ENCODE results near the gene SNX9.

The SNX9 gene

GRCh38 chr6:157879873-157880254 is 56.8 kb downstream of the SNX9 start:
- ChIA-PET CTCF (interaction anchor here (0.9 to 8.2 kb wide), 2 partner anchors 51 to 119 kb away, joined by 3 to 143 read pairs; no protein-coding TSS in a partner anchor), POLR2A (no interaction called here)
- H3K4me1 ChIP-seq (ENCODE audit: control insufficient read depth, insufficient read depth, low read length), result no peaks in the 10 kb centered on the region
- no peaks in the 10 kb centered on the region for H3K9me3 ChIP-seq (ENCODE audit: control insufficient read depth, insufficient read depth, low read depth, low read length)
- H3K4me3 ChIP-seq (ENCODE audit: low read depth, low read length), result no peak overlapping the region
- H3K36me3 ChIP-seq (ENCODE audit: control insufficient read depth in 2 of 2, insufficient read depth in 1 of 2, low read length in 2 of 2), result peaks cover 22 to 50% of the 10 kb centered on the region in 2 experiments
- TF ChIP-seq ZNF707 (tag by site-specific recombination; IDR thresholded peaks at IDR 0.05), result no peak
- 0 out of 2 replicates have a peak, but pooled peaks have one; percentile 2 for TF ChIP-seq PRDM6 (tag by site-specific recombination; IDR thresholded peaks at IDR 0.05)
- no peak for TF ChIP-seq OSR2 (tag by site-specific recombination; IDR thresholded peaks at IDR 0.05)
- no peak for TF ChIP-seq ZNF280C (tag by site-specific recombination; IDR thresholded peaks at IDR 0.05)
- no peak for TF ChIP-seq ZNF223 (tag by site-specific recombination; IDR thresholded peaks at IDR 0.05)
- no peak for TF ChIP-seq HOXA7 (CRISPR knock-in tag; IDR thresholded peaks at IDR 0.05; ENCODE audit: borderline replicate concordance)
- TF ChIP-seq ZNF530 (tag by site-specific recombination; IDR thresholded peaks at IDR 0.05; ENCODE audit: low read depth), result no peak
- H3K27ac ChIP-seq (ENCODE audit: extremely low read depth, low read depth, low read length), result no peak overlapping the region

GRCh38 chr6:157880534-157880933 is 57.5 kb downstream of the SNX9 start:
- TF ChIP-seq REPIN1 (tag by site-specific recombination; IDR thresholded peaks at IDR 0.05; ENCODE audit: low read depth) (no peak), PRDM1 (tag by site-specific recombination; IDR thresholded peaks at IDR 0.05) (peak; percentile 10; the same call in 1 of the 2 replicates), KLF7 (tag by site-specific recombination; IDR thresholded peaks at IDR 0.05; ENCODE audit: borderline replicate concordance) (no peak), ZNF488 (tag by site-specific recombination; IDR thresholded peaks at IDR 0.05) (no peak)
- no peak overlapping the region for H3K4me3 ChIP-seq (ENCODE audit: low read depth, low read length)
- H3K36me3 ChIP-seq (ENCODE audit: control insufficient read depth in 2 of 2, insufficient read depth in 1 of 2, low read length in 2 of 2), result peaks cover 18 to 45% of the 10 kb centered on the region in 2 experiments
- no peaks in the 10 kb centered on the region for H3K4me1 ChIP-seq (ENCODE audit: control insufficient read depth, insufficient read depth, low read length)
- H3K27ac ChIP-seq (ENCODE audit: extremely low read depth, low read depth, low read length), result no peak overlapping the region
- H3K9me3 ChIP-seq (ENCODE audit: control insufficient read depth, insufficient read depth, low read depth, low read length), result no peaks in the 10 kb centered on the region
- ChIA-PET POLR2A (no interaction called here), CTCF (interaction anchor here (0.6 to 8.2 kb wide), 3 partner anchors 120 to 192 kb away, joined by 3 to 143 read pairs (median 5); no protein-coding TSS in a partner anchor)

- Histone ChIP-seq H3K36me3 (ENCODE audit: control insufficient read depth in 2 of 2, insufficient read depth in 1 of 2, low read length in 2 of 2) (peaks cover 10 to 46% of the 10 kb centered on the region in 2 experiments), H3K4me3 (ENCODE audit: low read depth, low read length) (no peak overlapping the region), H3K9me3 (ENCODE audit: control insufficient read depth, insufficient read depth, low read depth, low read length) (no peaks in the 10 kb centered on the region), H3K4me1 (ENCODE audit: control insufficient read depth, insufficient read depth, low read length) (no peaks in the 10 kb centered on the region), H3K27ac (ENCODE audit: extremely low read depth, low read depth, low read length) (no peak overlapping the region)
- ChIA-PET POLR2A (interaction anchor here (1.0 kb wide), 1 partner anchor 9 kb away, joined by 3 read pairs; no protein-coding TSS in a partner anchor), CTCF (interaction anchor here (0.6 to 1.0 kb wide), 3 partner anchors 9 to 191 kb away, joined by 3 to 5 read pairs (median 3); no protein-coding TSS in a partner anchor)
- no peak for TF ChIP-seq ZNF792 (tag by site-specific recombination; IDR thresholded peaks at IDR 0.05)
- no peak for TF ChIP-seq REPIN1 (tag by site-specific recombination; IDR thresholded peaks at IDR 0.05; ENCODE audit: low read depth)
Observed at GRCh38 chr6:157881342-157881741, 58.3 kb downstream of the SNX9 start.

GRCh38 chr6:157884756-157885155 is 61.7 kb downstream of the SNX9 start:
- Histone ChIP-seq H3K4me1 (ENCODE audit: control insufficient read depth, insufficient read depth, low read length) (no peaks in the 10 kb centered on the region), H3K27ac (ENCODE audit: extremely low read depth, low read depth, low read length) (no peak overlapping the region), H3K9me3 (ENCODE audit: control insufficient read depth, insufficient read depth, low read depth, low read length) (no peaks in the 10 kb centered on the region), H3K4me3 (ENCODE audit: low read depth, low read length) (no peak overlapping the region), H3K36me3 (ENCODE audit: control insufficient read depth in 2 of 2, insufficient read depth in 1 of 2, low read length in 2 of 2) (peaks cover 0 to 54% of the 10 kb centered on the region in 2 experiments; a peak in 1 of 3 replicates)
- ChIA-PET CTCF (interaction anchor here (0.7 to 5.0 kb wide), 6 partner anchors 10 to 570 kb away, joined by 3 to 24 read pairs (median 5); no protein-coding TSS in a partner anchor), POLR2A (no interaction called here)
- TF ChIP-seq ZNF629 (tag by site-specific recombination; IDR thresholded peaks at IDR 0.05) (no peak), MEIS1 (CRISPR knock-in tag; IDR thresholded peaks at IDR 0.05; ENCODE audit: borderline replicate concordance) (no peak), ZNF2 (tag by site-specific recombination; IDR thresholded peaks at IDR 0.05) (no peak), ZNF777 (tag by site-specific recombination; IDR thresholded peaks at IDR 0.05; ENCODE audit: borderline replicate concordance) (no peak), ZNF473 (tag by site-specific recombination; IDR thresholded peaks at IDR 0.05) (no peak)

All from HEK293 (cell line).